ENCODE data around the gene DENND4C.

The DENND4C gene

GRCh38 chr9:19269582-19269981 is 39.1 kb downstream of the DENND4C start:
- Histone ChIP-seq H3K27me3 (no peaks in the 10 kb centered on the region), H3K4me3 (no peak overlapping the region), H3K27ac (no peak overlapping the region), H3K36me3 (peaks cover 21% of the 10 kb centered on the region), H3K4me2 (no peak overlapping the region), H3K9ac (no peak overlapping the region), H3K9me3 (peaks cover 32% of the 10 kb centered on the region), H4K20me1 (peaks cover 48% of the 10 kb centered on the region), H3K4me1 (no peaks in the 10 kb centered on the region)
- TF ChIP-seq Cebpa-rat (IDR thresholded peaks at IDR 0.05) = no peak

- peaks cover 21% of the 10 kb centered on the region for H3K36me3 ChIP-seq
Measured at GRCh38 chr9:19270421-19270949, 40.0 kb downstream of the DENND4C start.

GRCh38 chr9:19271081-19271480 is 40.6 kb downstream of the DENND4C start:
- Histone ChIP-seq H3K4me1 (no peaks in the 10 kb centered on the region), H4K20me1 (peaks cover 53% of the 10 kb centered on the region)

More at GRCh38 chr9:19270421-19270949, 40.0 kb downstream of the DENND4C start:
- peaks cover 47% of the 10 kb centered on the region for H4K20me1 ChIP-seq
- no peak overlapping the region for H3K4me3 ChIP-seq
- no peaks in the 10 kb centered on the region for H3K4me1 ChIP-seq
- no peak overlapping the region for H3K27ac ChIP-seq
- H3K4me2 ChIP-seq = no peak overlapping the region
- TF ChIP-seq Cebpa-rat (IDR thresholded peaks at IDR 0.05) = no peak
- peaks cover 32% of the 10 kb centered on the region for H3K9me3 ChIP-seq
- no peaks in the 10 kb centered on the region for H3K27me3 ChIP-seq
- no peak overlapping the region for H3K9ac ChIP-seq

DNA sequence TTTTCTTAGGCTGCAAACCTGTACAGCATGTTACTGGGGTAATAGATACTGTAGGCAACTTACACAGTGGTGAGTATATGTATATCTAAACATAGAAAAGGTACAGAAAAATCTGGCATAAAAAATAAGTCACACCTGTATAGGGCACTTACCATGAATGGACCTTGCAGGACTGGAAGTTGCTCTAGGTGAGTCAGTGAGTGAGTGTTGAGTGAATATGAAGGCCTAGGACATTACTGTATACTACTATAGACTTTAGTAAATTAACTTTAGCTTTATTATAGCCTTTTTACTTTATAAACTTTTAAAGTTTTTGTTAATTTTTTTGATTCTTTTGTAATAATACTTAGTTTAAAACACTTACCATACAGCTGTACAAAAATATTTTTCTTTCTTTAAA is 51.3 kb downstream of the DENND4C start:
- Histone ChIP-seq H3K9me3 (no peaks in the 10 kb centered on the region), H3K27me3 (no peaks in the 10 kb centered on the region), H4K20me1 (peaks cover 53% of the 10 kb centered on the region), H3K4me2 (no peak overlapping the region), H3K27ac (no peak overlapping the region), H3K4me1 (no peaks in the 10 kb centered on the region), H3K36me3 (peaks cover 11% of the 10 kb centered on the region), H3K4me3 (no peak overlapping the region), H3K9ac (no peak overlapping the region)
- TF ChIP-seq Cebpa-rat (IDR thresholded peaks at IDR 0.05) = no peak

More at GRCh38 chr9:19271081-19271480, 40.6 kb downstream of the DENND4C start:
- H3K27ac ChIP-seq = no peak overlapping the region
- no peak overlapping the region for H3K4me3 ChIP-seq
- TF ChIP-seq Cebpa-rat (IDR thresholded peaks at IDR 0.05) = no peak
- H3K9me3 ChIP-seq = peaks cover 32% of the 10 kb centered on the region
- no peak overlapping the region for H3K4me2 ChIP-seq
- H3K9ac ChIP-seq = no peak overlapping the region
- no peaks in the 10 kb centered on the region for H3K27me3 ChIP-seq
- H3K36me3 ChIP-seq = peaks cover 22% of the 10 kb centered on the region

DNA sequence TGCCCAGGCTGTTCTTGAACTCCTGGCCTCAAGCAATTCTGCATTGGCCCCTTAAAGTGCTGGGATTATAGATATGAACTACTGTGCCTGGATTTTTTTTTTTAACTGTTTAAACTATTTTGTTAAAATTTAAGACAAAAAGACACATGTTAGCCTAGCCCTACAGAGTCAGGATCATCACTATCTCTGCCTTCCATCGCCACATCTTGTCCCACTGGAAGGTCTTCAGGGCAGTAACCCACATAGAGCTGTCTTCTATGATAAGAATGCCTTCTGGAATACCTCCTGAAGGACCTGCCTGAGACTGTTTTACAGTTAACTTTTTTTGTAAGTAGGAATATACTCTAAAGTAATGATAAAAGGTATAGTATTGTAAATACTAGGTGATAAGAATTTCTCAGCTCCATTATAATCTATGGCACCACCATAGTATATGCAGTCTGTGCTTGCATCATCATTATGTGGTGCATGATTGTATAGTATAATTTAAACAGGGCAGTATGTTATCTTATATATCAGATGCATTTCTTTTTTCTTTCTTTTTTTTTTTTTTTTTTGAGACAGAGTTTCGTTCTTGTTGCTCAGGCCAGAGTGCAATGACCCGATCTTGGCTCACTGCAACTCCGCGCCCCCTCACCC is 52.7 kb downstream of the DENND4C start:
- peaks cover 52% of the 10 kb centered on the region for H4K20me1 ChIP-seq

DNA sequence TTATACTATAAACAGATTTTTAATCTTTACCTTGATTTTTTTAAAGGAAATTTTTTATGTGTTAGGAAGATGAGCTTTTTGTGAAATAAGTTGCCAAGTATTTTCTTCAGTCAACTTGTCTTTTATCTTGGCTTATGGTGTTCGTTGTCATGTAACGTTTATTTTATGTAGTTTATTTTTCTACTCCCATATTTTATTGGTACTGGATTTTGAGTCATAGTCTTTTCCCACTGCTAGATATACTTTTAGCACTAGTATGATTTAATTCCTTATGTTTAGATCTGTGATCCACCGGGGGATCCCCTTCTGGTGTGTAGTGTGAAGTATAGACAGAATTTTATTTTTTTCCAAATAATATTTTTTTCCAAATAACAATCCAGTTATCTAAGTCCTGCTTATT is 54.2 kb downstream of the DENND4C start:
- Histone ChIP-seq H3K4me3 (no peak overlapping the region), H3K9me3 (no peaks in the 10 kb centered on the region), H3K36me3 (peaks cover 21% of the 10 kb centered on the region), H3K4me1 (no peaks in the 10 kb centered on the region), H3K27ac (no peak overlapping the region), H4K20me1 (peaks cover 52% of the 10 kb centered on the region), H3K4me2 (no peak overlapping the region), H3K9ac (no peak overlapping the region), H3K27me3 (no peaks in the 10 kb centered on the region)
- no peak for TF ChIP-seq Cebpa-rat (IDR thresholded peaks at IDR 0.05)

More for the DNA sequence above, 52.7 kb downstream of the DENND4C start:
- peaks cover 21% of the 10 kb centered on the region for H3K36me3 ChIP-seq
- H3K27me3 ChIP-seq = no peaks in the 10 kb centered on the region
- H3K4me2 ChIP-seq = no peak overlapping the region
- H3K9ac ChIP-seq = no peak overlapping the region
- no peaks in the 10 kb centered on the region for H3K4me1 ChIP-seq
- H3K4me3 ChIP-seq = no peak overlapping the region
- no peaks in the 10 kb centered on the region for H3K9me3 ChIP-seq
- no peak overlapping the region for H3K27ac ChIP-seq
- no peak for TF ChIP-seq Cebpa-rat (IDR thresholded peaks at IDR 0.05)

DNA sequence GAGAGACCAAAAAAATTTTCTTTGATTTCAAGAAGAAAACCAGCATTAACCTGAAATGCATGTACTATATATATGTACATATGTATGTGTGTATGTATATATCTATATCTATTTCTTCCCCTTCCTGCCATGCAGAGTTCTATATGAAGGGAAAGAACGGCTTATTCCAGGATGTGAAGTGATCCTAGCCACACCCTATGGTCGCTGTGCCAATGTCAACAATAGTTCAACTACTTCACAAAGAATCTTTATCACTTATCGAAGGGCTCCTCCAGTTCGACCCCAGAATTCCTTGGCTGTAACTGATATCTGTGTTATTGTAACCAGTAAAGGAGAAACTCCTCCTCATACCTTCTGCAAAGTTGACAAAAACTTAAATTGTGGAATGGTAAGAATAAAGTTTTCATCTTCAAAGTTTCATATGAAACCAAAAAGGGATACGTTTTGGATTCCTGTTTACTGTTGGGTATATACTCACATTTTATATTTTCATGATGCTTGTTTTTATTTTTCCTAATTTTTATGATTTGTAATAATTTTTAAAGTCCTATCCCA is 56.2 kb downstream of the DENND4C start:
- no peak overlapping the region for H3K4me3 ChIP-seq
- TF ChIP-seq Cebpa-rat (IDR thresholded peaks at IDR 0.05) = no peak
- peaks cover 36% of the 10 kb centered on the region for H4K20me1 ChIP-seq

GRCh38 chr9:19288081-19288480 is 57.6 kb downstream of the DENND4C start:
- Histone ChIP-seq H3K4me2 (no peak overlapping the region), H3K36me3 (peaks cover 49% of the 10 kb centered on the region), H3K9me3 (no peaks in the 10 kb centered on the region), H3K4me3 (no peak overlapping the region), H3K27me3 (no peaks in the 10 kb centered on the region), H3K27ac (no peak overlapping the region), H3K9ac (no peak overlapping the region), H3K4me1 (no peaks in the 10 kb centered on the region), H4K20me1 (peaks cover 26% of the 10 kb centered on the region)
- no peak for TF ChIP-seq Cebpa-rat (IDR thresholded peaks at IDR 0.05)

More for the DNA sequence above, 56.2 kb downstream of the DENND4C start:
- Histone ChIP-seq H3K36me3 (peaks cover 35% of the 10 kb centered on the region), H3K9me3 (no peaks in the 10 kb centered on the region), H3K4me2 (no peak overlapping the region), H3K27ac (no peak overlapping the region), H3K27me3 (no peaks in the 10 kb centered on the region), H3K4me1 (no peaks in the 10 kb centered on the region), H3K9ac (no peak overlapping the region)

GRCh38 chr9:19290103-19290502 is 59.6 kb downstream of the DENND4C start:
- no peak for TF ChIP-seq Cebpa-rat (IDR thresholded peaks at IDR 0.05)
- no peak overlapping the region for H3K4me3 ChIP-seq
- no peaks in the 10 kb centered on the region for H3K4me1 ChIP-seq
- no peaks in the 10 kb centered on the region for H3K27me3 ChIP-seq
- no peak overlapping the region for H3K27ac ChIP-seq
- H3K36me3 ChIP-seq = peaks cover 62% of the 10 kb centered on the region
- H3K4me2 ChIP-seq = no peak overlapping the region
- no peak overlapping the region for H3K9ac ChIP-seq
- H3K9me3 ChIP-seq = no peaks in the 10 kb centered on the region
- H4K20me1 ChIP-seq = peaks cover 10% of the 10 kb centered on the region

DNA sequence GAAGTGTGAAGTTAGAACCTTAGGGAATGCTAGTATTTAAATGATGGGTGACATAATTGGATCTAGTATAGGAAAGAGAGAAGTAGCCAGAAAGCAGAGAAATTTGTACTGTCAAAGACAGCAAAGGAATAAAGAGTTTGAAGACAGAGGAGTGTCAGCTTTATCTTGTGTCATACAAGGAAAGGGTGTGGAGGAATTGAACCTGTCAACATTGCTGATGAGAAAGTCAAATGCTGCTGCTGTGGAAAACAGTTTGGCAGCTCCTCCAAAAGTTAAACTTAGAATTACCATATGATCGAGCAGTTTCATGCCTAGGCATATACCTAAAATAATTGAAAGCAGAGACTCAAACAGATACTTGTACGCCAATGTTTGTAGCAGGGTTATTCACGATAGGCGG is 63.7 kb downstream of the DENND4C start:
- Histone ChIP-seq H3K27ac (no peak overlapping the region), H4K20me1 (no peaks in the 10 kb centered on the region), H3K36me3 (peaks cover 60% of the 10 kb centered on the region)

More for the DNA sequence above, 63.7 kb downstream of the DENND4C start:
- H3K4me2 ChIP-seq = no peak overlapping the region
- H3K4me1 ChIP-seq = no peaks in the 10 kb centered on the region
- no peaks in the 10 kb centered on the region for H3K27me3 ChIP-seq
- H3K9me3 ChIP-seq = no peaks in the 10 kb centered on the region
- no peak for TF ChIP-seq Cebpa-rat (IDR thresholded peaks at IDR 0.05)
- no peak overlapping the region for H3K9ac ChIP-seq
- H3K4me3 ChIP-seq = no peak overlapping the region
